Testis (tissue), 2 donors: ENCODE results near the gene ZNF394.

Experiments
- CTCF ChIP-seq, 3 experiments: fragments of 450-650 bp in 2 of 3; fragments of 200-600 bp in 1 of 3; sonication (generic) in 1 of 3; IDR thresholded peaks; one replicate each; pipeline ENCODE4 v1.5.1; 2016 to 2019; ENCODE audit warnings: antibody characterized with exemption in 3 of 3, mild to moderate bottlenecking in 2 of 3, moderate library complexity in 1 of 3
- POLR2A ChIP-seq: fragments of 450-650 bp; IDR thresholded peaks from one replicate; pipeline ENCODE4 v1.6.1; 2017; ENCODE audit warnings: antibody characterized with exemption, mild to moderate bottlenecking, moderate library complexity

DNA sequence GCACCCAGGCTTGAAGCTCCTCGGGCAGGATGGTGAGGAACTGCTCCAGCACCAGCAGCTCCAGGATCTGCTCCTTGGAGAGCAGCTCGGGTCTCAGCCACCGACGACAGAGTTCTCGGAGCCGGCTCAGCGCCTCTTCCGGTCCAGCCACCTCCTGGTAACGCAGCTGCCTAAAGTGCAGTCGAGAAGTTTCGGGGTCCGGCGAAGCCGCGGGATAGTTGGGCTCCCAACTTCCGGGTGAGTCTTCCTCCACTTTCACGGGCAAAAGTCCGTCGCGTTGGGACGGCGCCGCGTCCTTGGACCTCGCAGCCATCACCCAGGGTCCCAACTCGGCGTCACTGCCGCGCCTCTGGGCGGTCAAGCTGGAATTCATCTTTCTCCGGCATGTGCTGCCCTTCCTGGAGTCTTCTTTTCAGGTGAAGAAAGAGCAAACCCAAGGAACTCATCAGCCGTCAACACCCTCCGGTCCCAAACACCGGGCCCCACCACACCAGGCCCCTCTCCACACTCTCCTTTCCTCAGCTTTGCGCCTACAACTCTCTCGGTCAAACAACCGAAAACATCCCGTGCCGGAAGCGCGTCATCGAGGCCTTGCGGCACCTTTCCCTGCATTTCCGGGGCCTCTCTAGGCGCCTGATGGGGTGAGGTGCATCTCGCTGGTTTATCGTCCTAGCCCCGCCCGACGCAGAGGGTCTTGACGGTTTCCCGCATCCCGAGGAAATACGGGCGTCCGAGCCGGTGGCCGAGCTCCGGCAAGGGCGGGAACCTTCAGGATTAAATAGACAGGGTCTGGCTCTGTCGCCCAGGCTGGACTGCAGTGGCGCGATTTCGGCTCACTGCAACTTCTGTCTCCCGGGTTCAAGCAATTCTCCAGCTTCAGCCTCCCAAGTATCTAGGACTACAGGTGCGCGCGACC, at the start of gene ZNF394:
- TF ChIP-seq CTCF (IDR thresholded peaks at IDR 0.05) (no peak), POLR2A (no peak)
